ENCODE measurements around the gene DGKZ. TPM values are rescaled to one million over a fixed set of nuclear protein-coding genes. Genes with fewer than 3 reads are reported as not detected.

DGKZ gene
- total and polyA plus RNA-seq, 2 donors (not counting 3 experiments of a cell fraction or from before 2014, with no cell fraction given): 88.8 to 127 TPM

GRCh38 chr11:46375392-46376101 lies 28.3 kb downstream of the DGKZ start:
- intact Hi-C loops (cut with micrococcal nuclease) (no loop called here), dilution Hi-C loops (cut with MboI; ENCODE audit: extremely low pct_ligation_motif_present, low sequenced_read_pairs) (no loop called here)
- Histone ChIP-seq H3K27me3 (ENCODE audit: control insufficient read depth in 2 of 2, insufficient read depth in 2 of 2, low read length in 2 of 2) (no peaks in the 10 kb centered on the region), H3K9me1 (replicated peaks; ENCODE audit: control insufficient read depth, extremely low read depth, insufficient read depth, low read length) (no peaks in the 10 kb centered on the region), H3K36me3 (ENCODE audit: control insufficient read depth in 2 of 2, extremely low read depth in 1 of 2, insufficient read depth in 2 of 2, low read length in 2 of 2) (peaks cover 3 to 43% of the 10 kb centered on the region in 2 experiments), H3K27ac (ENCODE audit: insufficient read depth, low read depth, low read length) (no peak overlapping the region), H3K9me3 (replicated peaks; ENCODE audit: control insufficient read depth, insufficient read depth, low read length) (no peaks in the 10 kb centered on the region), H3K4me1 (ENCODE audit: control insufficient read depth, extremely low read depth, insufficient read depth, low read length) (peaks cover 2% of the 10 kb centered on the region), H2AFZ (ENCODE audit: low read depth, low read length) (no peak overlapping the region), H3K4me2 (ENCODE audit: insufficient read depth, low read length) (no peak overlapping the region), H3K9ac (replicated peaks; ENCODE audit: extremely low read depth, insufficient read depth, low read length) (no peak overlapping the region), H3K79me2 (ENCODE audit: control insufficient read depth, insufficient read depth, low read length) (no peaks in the 10 kb centered on the region), H3K4me3 (replicated peaks in 1 of 3; ENCODE audit: insufficient read depth in 1 of 3, low read depth in 1 of 3, low read length in 3 of 3) (no peak overlapping the region), H4K20me1 (replicated peaks; ENCODE audit: control insufficient read depth, extremely low read depth, insufficient read depth, low read length) (no peaks in the 10 kb centered on the region)
- ChIA-PET POLR2A (no interaction called here), CTCF (interaction anchor here (0.8 to 1.6 kb wide), 4 partner anchors 16 to 27 kb away, joined by 3 to 5 read pairs (median 4); partner anchors contain the start of gene CHRM4)
- no peak for DNase-seq (ENCODE audit: low read depth, low spot score)
- no TSS peak for BruUV-seq (replicated peaks)
- FAIRE-seq: no peak
- TF ChIP-seq FOS (IDR thresholded peaks at IDR 0.05; ENCODE audit: borderline replicate concordance, insufficient read depth, low read length): no peak
- TF ChIP-seq GATA2 (IDR thresholded peaks at IDR 0.05; ENCODE audit: insufficient read depth, insufficient read length, low read depth, low read length): no peak
- no peak for TF ChIP-seq JUN (IDR thresholded peaks at IDR 0.05; ENCODE audit: borderline replicate concordance, insufficient read depth, insufficient read length, low read depth)
- no peak for TF ChIP-seq MAX (IDR thresholded peaks at IDR 0.05; ENCODE audit: insufficient read depth, insufficient read length)
- no peak for TF ChIP-seq CTCF (IDR thresholded peaks at IDR 0.05; ENCODE audit: extremely low read depth in 1 of 2, insufficient read depth in 1 of 2, low read depth in 1 of 2, low read length in 2 of 2)
- TF ChIP-seq MYC (IDR thresholded peaks at IDR 0.05; ENCODE audit: low read depth, low read length): no peak
- no peak for TF ChIP-seq POLR2AphosphoS5 (IDR thresholded peaks at IDR 0.05; ENCODE audit: insufficient read depth, low read depth, low read length)
- TF ChIP-seq POLR2A (IDR thresholded peaks at IDR 0.05; ENCODE audit: low read depth, low read length): no peak
- no peak for TF ChIP-seq EZH2 (IDR thresholded peaks at IDR 0.05; ENCODE audit: borderline replicate concordance, low read depth, low read length, severe bottlenecking)
